Astrocyte of the cerebellum (primary cell): ENCODE results near the gene KIAA1191.
"Not testable (repeated sequence)": the region's sequence is repeated elsewhere in the genome, so short reads cannot be mapped to it uniquely, and the experiment has no call there.

ENCODE experiments used
- DNase-seq: peaks from one replicate; pipeline ENCODE4 v3.0.0-alpha.2; 2011; ENCODE audit warnings: low read depth
- H3K4me3 ChIP-seq: 2 replicates; pipeline ENCODE4 v1.5.1; 2011; ENCODE audit warnings: mild to moderate bottlenecking, low read depth, low read length, moderate library complexity
- in situ Hi-C: cut with HindIII; loops from 2 replicates; pipeline ENCODE4 v1.10.0; 2017; ENCODE audit warnings: low sequenced_read_pairs
- TF ChIP-seq, protein P1 (sequence below): IDR thresholded peaks from 2 replicates; pipeline ENCODE4 v1.5.1; 2012; ENCODE audit warnings: low read length, low read depth, moderate library complexity, mild to moderate bottlenecking; ENCODE audit errors: missing control alignments

Gene KIAA1191, protein sequence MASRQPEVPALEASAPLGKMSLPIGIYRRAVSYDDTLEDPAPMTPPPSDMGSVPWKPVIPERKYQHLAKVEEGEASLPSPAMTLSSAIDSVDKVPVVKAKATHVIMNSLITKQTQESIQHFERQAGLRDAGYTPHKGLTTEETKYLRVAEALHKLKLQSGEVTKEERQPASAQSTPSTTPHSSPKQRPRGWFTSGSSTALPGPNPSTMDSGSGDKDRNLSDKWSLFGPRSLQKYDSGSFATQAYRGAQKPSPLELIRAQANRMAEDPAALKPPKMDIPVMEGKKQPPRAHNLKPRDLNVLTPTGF

DNA sequence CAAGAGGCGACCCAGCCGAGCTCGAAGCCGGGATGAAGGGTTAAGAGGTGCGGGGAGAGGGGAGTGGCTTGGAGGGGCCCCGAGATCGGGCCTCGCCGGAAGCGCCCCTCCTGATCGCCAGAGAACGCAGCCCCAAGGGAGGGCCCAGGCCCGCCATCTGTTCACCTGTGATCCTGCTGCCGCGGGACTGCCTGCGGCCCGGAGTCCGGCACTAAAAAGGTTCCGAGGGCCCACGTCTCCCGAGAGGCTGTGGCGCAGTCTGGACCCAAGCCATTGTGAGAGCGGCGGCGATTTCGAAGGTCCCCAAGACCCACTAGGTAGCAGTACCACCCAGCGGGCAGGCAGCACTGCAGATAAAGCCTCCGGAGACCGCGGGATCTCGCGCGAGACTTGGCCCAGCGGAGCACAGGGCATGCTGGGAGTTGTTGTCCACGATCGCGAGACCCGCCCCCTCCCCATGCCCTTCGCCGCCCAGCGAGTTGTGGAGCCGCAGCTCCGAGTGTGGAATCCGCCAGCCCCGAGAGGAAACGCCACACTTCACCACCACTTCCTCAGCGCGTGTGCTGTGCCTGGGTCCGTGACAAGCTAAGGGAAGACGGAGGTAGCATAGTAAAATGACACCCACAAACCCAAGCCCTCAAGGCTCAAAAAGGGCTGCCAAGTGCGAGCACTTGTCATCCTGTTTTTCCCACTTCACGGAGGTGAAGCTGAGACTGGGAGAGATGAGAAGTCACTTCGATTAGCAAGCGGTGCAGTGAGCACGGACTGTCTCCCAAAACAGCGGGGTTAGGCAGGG lies at the start of gene KIAA1191:
TSS of gene KIAA1191 (minus strand) at position 328 of the 796 bp plus-strand sequence. CDS start 2,256 bp downstream, outside the sequence.
- peak; percentile 70 for DNase-seq
- in situ Hi-C loops, result no loop called here
- peak within 1 kb of the TSS; percentile 97 for H3K4me3 ChIP-seq
- TF ChIP-seq, protein P1, sequence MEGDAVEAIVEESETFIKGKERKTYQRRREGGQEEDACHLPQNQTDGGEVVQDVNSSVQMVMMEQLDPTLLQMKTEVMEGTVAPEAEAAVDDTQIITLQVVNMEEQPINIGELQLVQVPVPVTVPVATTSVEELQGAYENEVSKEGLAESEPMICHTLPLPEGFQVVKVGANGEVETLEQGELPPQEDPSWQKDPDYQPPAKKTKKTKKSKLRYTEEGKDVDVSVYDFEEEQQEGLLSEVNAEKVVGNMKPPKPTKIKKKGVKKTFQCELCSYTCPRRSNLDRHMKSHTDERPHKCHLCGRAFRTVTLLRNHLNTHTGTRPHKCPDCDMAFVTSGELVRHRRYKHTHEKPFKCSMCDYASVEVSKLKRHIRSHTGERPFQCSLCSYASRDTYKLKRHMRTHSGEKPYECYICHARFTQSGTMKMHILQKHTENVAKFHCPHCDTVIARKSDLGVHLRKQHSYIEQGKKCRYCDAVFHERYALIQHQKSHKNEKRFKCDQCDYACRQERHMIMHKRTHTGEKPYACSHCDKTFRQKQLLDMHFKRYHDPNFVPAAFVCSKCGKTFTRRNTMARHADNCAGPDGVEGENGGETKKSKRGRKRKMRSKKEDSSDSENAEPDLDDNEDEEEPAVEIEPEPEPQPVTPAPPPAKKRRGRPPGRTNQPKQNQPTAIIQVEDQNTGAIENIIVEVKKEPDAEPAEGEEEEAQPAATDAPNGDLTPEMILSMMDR, result peak; percentile 14

DNA sequence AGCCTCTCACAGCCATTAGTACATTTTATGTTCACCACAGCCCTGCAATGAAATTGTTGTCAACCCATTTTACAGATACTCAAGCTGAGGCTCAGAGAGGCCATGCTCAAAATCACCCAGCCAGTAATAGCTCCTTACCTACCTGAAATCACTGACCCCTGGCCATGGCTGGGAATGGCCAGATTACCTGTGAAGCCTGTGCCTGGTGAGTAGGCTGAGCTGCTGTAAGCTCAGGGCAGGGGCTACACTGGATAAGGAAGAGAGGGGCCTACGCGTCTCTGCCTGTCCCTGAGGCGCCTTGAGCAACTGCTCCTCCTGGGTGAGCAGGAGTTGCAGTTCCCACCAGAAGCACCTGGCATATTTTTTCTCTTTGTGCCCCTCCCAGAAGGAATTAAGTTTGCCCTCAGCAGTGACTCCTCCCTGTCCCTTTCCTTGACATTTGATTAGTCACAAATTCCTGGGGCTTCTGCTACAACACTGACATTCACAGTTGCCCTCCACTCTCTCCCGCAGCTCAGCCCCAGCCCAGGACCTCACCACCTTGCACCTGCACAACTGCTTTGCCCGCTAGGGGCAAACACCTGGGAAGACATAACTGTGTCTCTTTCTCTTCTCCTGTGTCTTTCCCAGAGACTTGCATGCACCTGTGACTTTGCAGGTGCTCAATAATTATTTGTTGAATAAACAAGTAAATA lies 49.1 kb upstream of the KIAA1191 start:
- DNase-seq, result no peak
- H3K4me3 ChIP-seq, result no peak overlapping the region
- in situ Hi-C loops, result no loop called here
- TF ChIP-seq, protein P1, result no peak

DNA sequence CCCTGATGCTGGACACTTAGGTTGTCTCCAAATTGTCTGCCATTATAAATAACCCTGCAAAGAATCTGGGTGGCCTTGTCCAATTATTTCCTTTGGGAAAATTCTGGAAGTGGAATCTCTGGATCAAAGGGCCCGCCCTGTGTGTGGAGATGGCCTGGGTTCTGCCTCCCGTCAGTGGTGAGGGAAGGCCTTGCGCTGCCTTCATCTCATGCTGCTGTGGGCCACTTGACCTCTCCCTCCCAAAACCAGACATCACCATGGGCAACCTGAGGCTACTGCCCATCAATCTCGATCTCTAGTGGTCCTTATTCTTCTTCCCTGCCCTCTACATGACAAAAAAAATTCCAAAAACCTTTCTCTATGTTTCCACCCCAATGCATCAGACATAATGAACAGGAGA lies 48.2 kb upstream of the KIAA1191 start:
- TF ChIP-seq, protein P1, result no peak
- DNase-seq, result no peak
- in situ Hi-C loops, result no loop called here
- H3K4me3 ChIP-seq, result no peak overlapping the region

DNA sequence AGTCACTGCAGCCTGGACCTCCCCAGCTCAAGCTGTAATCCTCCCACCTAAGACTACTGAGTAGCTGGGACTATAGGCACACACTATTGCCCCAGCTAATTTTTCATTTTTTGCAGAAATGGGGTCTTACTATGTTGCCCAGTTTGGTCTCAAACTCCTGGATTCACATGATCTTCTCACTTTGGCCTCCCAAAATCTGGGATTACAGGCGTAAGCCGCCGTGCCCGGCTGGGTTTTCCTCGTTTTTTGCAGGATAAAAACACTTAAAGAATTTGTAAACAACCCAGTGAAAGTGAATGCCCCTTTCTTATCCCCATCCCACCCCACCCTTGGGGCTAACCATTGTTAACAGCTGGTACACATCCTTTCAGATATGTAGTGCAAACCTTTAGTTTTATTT lies 47.0 kb upstream of the KIAA1191 start:
- TF ChIP-seq, protein P1, result no peak
- DNase-seq, result no peak
- no peak overlapping the region for H3K4me3 ChIP-seq
- in situ Hi-C loops, result no loop called here

DNA sequence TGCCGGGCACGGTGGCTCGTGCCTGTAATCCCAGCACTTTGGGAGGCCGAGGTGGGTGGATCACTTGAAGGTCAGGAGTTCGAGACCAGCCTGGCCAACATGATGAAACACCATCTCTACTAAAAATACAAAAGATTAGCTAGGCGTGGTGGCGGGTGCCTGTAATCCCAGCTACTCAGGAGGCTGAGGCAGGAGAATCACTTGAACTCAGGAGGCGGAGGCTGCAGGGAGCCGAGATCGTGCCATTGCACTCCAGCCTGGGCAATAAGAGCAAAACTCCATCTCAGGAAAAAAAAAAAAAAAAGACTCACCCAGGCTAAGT lies 46.6 kb upstream of the KIAA1191 start:
- in situ Hi-C loops, DNase-seq, H3K4me3 ChIP-seq: not testable (repeated sequence)

DNA sequence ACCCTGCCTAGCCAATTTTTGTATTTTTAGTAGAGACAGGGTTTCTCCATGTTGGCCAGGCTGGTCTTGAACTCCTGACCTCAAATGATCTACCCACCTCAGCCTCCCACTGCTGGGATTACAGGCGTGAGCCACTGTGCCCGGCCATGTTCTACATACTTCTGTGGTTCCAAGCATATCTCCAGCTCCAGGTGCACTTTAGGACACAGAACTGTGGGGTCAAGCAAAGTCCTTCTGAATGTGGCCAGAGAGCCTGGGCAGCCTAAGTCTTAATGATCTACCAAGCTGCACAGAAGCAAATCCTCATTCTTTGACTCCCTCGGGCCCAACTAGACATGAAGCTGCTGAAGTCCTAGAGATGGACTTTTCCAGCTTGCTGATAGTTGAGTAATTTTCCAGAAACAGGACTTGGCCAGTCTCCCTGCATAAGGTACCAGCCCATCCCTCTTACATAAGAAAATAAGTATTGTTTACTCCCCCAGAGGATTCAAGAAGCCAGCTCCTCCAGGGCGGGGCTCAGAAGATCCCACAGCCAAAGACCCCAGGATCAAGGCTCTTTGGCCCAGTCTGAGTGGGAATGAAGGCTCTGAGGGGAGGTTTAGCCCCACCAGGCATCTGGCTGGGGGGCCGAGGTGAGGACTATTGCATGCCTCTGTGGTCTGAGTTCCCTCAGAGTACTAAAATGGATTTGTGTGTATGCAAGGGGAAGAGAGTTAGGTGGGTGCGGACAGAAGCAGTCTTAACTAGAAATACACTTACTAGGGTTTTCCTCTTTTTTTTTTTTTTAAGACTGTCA lies 46.1 kb upstream of the KIAA1191 start:
- no peak for DNase-seq
- in situ Hi-C loops, result no loop called here
- TF ChIP-seq, protein P1, result no peak
- H3K4me3 ChIP-seq, result no peak overlapping the region
